Fibroblast of skin of right quadriceps (primary cell): ENCODE data around the gene SLC4A8.

Source experiments
- DNase-seq: peaks from one replicate; pipeline ENCODE4 v3.0.0-alpha.2; 2013

SLC4A8 gene

DNA sequence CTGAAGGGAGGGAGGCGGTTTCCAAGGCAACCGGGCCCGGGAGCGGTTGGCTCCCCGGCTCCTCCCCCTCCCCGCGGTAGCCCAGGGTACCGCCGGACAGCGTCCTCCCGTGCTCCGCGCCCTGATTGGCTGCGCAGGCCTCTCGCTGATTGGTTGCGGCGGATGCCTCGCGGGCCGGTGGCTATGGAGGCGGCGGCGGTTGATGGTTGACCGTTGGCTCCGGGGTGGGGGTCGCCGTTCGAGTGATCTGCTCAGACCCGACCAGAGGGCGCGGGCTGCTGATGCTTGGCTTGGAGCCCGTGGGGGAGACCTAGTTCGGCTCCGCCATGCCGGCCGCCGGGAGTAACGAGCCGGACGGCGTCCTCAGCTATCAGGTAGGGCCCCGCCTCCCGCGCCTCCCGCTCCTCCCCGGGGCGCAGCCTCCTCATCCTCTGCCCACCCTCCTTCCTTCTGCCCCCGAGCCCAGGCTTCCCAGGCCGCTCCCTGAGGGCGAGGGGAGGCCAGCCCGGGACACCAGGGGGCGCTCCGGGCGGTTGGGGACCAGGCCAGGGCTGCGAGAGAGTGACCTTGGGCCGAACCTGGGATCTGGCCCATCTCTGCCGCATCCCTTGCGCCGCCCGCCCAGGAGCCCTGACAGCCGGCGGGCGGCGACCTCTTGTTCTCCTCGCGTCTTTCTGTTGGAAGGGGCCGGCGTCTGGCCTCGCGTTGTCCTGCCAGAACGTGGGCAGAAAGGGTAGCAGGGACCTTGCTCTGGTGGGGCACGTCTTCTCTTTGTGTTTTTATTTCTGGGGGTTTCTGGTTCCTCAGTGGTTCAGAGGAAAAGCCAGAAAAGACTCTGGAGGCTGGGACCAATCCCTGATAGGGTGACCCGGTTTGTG, at the start of gene SLC4A8:
Gene SLC4A8, plus strand, starts transcription at position 170 of the 878 bp plus-strand sequence. Its CDS starts 157 bp downstream, at position 327.
- peak; percentile 87 for DNase-seq

- DNase-seq, result no peak
These were observed 49.8 kb upstream of the SLC4A8 start for GRCh38 chr12:51374856-51375255.

GRCh38 chr12:51377099-51377984, 47.3 kb upstream of the SLC4A8 start:
- DNase-seq, result peak; percentile 35

DNA sequence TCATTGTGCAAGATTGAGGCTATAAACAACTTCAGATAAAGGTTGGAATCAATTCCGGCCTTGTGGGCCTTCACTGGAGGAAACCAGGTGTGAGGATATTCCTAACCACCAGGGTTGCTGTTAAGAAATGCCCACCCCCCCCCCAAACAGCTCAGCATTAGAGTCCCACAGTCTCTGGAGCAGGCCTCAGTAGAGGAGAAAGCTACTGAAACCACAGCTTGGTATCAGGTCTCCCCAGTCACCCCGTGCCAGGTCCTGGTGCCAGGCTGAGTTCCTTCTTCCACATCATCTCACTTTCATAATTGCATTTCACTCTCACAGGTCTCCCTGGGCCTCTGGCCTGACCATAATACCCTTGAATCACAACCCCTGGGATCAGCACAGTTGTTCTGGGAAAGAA, 45.9 kb upstream of the SLC4A8 start:
- no peak for DNase-seq

- no peak for DNase-seq
These were observed 45.1 kb upstream of the SLC4A8 start for GRCh38 chr12:51379571-51379970.

GRCh38 chr12:51381226-51382079, 43.2 kb upstream of the SLC4A8 start:
- DNase-seq, result peak; percentile 44

DNA sequence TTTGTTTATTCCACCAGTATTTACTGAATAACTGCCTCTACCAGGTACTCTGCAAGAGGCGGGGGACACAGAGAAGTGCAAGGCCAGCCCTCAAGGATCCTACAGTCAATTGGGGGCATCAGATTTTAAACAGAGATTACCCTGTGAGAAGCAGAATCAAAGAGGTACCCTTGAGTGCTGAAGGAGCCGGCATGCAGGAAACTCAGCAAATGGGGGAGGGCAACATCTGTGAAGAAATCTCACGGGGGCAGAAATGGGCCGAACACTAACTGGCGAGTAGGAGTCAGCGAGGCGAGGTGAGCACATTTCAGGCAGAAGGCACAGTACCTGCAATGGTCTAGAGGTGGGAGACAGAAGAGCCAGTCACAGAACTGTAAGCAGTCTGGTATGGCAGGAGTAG, 42.5 kb upstream of the SLC4A8 start:
- DNase-seq, result no peak

GRCh38 chr12:51383269-51383905, 41.2 kb upstream of the SLC4A8 start:
- no peak for DNase-seq

- no peak for DNase-seq
These were observed 38.3 kb upstream of the SLC4A8 start for GRCh38 chr12:51386351-51386750.

GRCh38 chr12:51388069-51388799, 36.4 kb upstream of the SLC4A8 start:
- peak; percentile 66 for DNase-seq

DNA sequence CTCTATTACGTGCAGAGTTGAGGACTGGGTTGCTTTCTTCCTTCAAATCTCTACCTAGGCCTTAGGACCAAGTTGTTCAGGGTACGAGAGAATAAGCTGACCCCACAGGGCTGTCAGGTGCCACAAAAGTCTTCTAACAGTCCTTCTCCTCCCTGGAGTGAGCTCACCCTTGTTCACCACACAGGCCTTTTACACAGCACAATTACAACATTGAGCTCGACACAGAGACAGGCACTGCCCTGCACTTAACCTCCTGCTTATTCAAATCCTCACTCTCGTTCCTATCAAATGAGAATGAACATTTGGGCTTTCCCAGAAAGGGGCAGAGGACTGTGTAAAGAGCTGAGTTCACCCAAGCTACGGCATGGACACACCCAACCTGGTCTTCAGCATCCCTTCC, 35.8 kb upstream of the SLC4A8 start:
- DNase-seq, result no peak

- DNase-seq, result peak; percentile 77
These were observed 35.2 kb upstream of the SLC4A8 start for GRCh38 chr12:51389302-51389999.

DNA sequence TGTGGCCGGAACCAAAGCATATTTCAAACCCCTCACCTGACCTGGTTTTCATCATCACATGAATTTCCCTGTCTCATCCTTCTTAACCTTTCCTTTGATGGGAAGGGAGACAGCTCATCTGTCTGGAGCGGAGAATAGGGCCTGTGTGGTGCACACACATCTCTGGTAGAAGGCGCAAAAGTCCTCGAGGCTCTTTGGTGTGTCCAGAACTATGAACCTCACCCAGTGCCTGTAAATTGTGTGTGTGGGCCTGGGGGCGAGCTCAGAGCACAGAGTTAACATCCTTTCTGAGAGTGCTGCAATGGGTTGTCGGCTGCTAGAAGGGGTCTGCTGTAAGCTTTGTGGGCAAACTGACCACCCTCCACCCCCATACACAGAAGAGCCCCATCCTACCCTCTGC, 34.2 kb upstream of the SLC4A8 start:
- no peak for DNase-seq

- peak; percentile 47 for DNase-seq
These were observed 33.7 kb upstream of the SLC4A8 start for GRCh38 chr12:51390891-51391282.

DNA sequence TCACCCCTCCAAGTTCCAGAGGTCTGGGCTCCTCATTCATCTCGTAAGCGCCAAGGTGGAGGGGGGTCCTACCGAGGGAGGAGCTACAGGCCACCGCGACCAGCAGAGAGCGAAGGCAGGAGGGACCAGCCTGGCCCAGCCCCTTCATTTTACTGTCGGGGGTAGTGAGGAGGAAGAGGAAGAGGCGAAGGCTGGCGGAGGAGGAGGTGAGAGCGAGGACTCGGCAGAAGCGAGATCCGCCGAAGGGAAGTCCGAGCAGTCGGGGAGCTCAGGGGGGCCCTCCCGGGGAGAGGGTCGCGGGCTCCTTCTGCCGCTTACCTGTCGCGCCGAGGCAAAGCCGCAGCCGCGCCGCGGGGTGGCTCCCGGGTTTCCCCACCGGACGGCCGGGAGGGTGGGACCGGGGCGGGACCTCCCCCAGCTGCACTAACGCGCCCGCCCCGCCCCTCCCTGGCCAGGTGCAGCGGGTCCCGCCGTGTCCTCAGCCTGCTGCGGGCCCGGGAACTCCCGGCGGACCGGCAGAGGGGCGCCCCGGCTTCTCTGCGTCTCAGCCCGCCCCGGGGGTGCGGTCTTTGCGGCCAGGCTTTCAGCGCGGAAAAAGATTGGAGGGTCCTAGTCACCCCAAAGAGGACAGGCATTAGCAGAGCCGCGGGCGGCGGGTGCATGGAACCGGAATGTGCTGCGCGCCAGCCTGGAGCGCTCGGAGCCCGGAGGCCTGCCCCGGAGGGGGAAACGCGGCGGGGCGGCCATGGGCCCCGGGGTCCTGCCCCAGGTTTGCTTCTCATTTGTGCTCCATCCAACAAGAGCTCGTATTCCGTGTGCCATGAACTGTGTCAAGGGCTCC, 33.1 kb upstream of the SLC4A8 start, which contains the start of gene GALNT6:
Gene GALNT6, minus strand, starts transcription at position 124 of the 841 bp plus-strand sequence. CDS start 11,625 bp downstream, outside the sequence.
- DNase-seq, result no peak

GRCh38 chr12:51392556-51393237, 31.9 kb upstream of the SLC4A8 start:
- peak; percentile 64 for DNase-seq

DNA sequence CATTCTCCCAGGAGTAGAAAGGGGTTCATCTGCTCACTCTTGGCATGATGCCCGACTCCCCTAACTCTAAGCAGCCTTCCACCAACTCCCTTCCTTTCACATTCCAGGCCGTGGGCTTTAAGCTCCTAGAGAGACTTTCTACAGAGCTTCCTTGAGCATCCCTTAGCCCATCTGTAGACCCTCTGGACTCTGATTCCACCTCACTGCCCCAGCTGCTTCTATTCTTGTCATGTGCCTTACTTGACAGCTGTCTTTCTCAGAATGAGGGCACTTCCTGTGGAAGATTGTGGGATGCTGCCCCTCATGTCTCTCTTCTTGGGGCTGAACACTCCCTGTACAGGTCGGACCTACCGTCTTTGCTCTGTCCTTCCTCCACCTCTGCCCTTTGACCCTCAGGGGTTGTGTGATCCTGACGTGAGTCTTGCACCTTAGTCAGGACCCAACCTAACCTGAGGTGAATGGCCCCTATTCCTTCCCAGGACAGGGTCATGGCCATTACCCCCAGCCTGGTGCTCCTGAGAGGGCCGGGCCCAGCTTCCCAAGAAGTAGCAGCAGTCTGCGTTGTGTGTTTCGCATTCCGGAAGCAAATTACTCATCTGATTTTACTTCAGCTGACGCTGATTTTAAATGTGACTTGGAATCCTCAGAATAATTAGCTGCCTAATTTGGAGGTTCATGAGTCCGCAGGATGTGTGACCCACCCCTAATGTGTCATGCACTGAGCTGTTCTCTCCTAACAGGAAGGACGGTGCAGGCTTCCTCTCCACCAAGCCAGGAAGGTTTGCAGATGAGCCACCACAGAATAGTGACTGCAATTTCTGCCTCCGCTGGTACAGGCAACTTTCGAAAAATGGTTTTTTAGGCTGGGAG, 30.7 kb upstream of the SLC4A8 start:
- peak; percentile 98 for DNase-seq
